Stomach (tissue), 4 donors: Measurements from ENCODE around the gene SEC11C.

Source experiments
- CTCF ChIP-seq, 7 experiments: fragments of 450-650 bp in 4 of 7; fragments of 200-600 bp in 3 of 7; sonication (generic) in 3 of 7; IDR thresholded peaks; one replicate each; pipeline ENCODE4 v1.5.1; 2016 to 2019; ENCODE audit warnings: antibody characterized with exemption in 7 of 7, control low read depth in 2 of 7, mild to moderate bottlenecking in 1 of 7
- POLR2A ChIP-seq, 4 donors: fragments of 450-650 bp; IDR thresholded peaks; one replicate each; pipeline ENCODE4 v1.6.1; 2016; ENCODE audit warnings: antibody characterized with exemption in 4 of 4, control low read depth in 2 of 4, mild to moderate bottlenecking in 1 of 4, moderate library complexity in 1 of 4

- TF ChIP-seq POLR2A (IDR thresholded peaks at IDR 0.05) (no peak), CTCF (IDR thresholded peaks at IDR 0.05) (no peak)
Observed at GRCh38 chr18:59197636-59198035, 58.0 kb downstream of the SEC11C start.
